ENCODE results near the gene ARMC10.
"Not testable (repeated sequence)": the region's sequence is repeated elsewhere in the genome, so short reads cannot be mapped to it uniquely, and the experiment has no call there.

Gene ARMC10

DNA sequence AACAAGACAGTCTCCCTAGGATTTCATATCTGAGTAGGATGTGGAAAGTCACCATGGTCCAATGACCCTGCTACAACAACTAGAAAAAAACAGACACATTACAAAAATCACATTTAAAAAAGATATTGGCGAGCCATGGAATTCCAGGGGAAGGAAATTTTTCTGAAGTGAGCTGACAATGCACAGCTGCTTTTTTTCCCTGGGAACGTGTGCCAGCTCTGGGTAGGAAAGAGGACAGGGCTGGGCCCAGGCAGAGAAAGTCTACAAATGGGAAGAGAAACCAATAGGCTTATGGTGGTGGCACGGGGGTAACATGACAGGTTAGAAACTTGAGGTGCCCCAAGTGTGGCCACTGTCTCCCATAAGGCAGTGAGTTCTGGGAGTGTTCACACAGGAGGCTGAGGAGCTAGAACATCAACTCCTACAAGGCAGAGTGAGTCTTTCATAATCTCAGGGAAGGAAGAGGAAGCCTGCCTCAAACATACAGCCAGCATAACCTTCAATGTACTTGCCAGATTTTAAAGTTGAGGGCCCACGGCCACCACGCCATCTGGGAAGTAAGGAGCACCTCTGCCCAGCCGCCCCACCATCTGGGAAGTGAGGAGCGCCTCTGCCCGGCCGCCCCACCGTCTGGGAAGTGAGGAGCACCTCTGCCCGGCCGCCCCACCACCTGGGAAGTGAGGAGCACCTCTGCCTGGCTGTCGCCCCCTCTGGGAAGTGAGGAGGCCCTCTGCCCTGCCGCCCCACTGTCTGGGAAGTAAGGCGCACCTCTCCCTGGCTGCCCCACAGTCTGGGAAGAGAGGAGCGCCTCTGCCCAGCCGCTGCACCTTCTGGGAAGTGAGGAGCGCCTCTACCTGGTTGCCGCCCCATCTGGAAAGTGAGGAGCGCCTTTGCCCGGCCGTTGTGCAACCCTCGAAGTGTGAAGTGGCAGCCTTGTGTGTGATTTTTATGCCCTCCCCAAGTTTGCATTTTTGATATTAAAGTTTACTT, 6.2 kb upstream of the ARMC10 start:
- DNase-seq (ENCODE audit: low read depth), result no peak
- TF ChIP-seq, protein P1, sequence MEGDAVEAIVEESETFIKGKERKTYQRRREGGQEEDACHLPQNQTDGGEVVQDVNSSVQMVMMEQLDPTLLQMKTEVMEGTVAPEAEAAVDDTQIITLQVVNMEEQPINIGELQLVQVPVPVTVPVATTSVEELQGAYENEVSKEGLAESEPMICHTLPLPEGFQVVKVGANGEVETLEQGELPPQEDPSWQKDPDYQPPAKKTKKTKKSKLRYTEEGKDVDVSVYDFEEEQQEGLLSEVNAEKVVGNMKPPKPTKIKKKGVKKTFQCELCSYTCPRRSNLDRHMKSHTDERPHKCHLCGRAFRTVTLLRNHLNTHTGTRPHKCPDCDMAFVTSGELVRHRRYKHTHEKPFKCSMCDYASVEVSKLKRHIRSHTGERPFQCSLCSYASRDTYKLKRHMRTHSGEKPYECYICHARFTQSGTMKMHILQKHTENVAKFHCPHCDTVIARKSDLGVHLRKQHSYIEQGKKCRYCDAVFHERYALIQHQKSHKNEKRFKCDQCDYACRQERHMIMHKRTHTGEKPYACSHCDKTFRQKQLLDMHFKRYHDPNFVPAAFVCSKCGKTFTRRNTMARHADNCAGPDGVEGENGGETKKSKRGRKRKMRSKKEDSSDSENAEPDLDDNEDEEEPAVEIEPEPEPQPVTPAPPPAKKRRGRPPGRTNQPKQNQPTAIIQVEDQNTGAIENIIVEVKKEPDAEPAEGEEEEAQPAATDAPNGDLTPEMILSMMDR (conservative IDR thresholded peaks at IDR 0.05; ENCODE audit: low read length), result no peak
- H3K4me3 ChIP-seq (ENCODE audit: low read length), result no peak overlapping the region

DNA sequence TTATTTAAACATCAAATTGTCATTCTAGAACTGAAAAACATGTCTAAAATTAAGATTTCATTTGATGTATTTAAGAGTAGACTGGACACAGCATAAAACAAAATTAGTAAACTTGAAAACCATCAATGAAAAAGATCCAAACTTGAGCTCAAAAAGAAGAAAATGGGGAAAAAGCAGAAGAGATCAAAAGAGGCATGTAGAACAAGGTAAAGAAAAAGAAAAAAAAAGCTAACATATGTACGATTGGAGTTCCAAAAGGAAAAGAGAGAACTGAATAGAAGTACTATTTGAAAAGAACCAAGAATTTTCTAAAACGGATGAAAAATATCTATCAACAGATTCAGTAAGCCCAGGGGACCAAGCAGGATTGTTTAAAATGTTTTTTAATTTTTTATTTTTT, 3.9 kb upstream of the ARMC10 start:
- no peak for DNase-seq (ENCODE audit: low read depth)
- TF ChIP-seq, protein P1 (conservative IDR thresholded peaks at IDR 0.05; ENCODE audit: low read length), result no peak
- no peak overlapping the region for H3K4me3 ChIP-seq (ENCODE audit: low read length)

DNA sequence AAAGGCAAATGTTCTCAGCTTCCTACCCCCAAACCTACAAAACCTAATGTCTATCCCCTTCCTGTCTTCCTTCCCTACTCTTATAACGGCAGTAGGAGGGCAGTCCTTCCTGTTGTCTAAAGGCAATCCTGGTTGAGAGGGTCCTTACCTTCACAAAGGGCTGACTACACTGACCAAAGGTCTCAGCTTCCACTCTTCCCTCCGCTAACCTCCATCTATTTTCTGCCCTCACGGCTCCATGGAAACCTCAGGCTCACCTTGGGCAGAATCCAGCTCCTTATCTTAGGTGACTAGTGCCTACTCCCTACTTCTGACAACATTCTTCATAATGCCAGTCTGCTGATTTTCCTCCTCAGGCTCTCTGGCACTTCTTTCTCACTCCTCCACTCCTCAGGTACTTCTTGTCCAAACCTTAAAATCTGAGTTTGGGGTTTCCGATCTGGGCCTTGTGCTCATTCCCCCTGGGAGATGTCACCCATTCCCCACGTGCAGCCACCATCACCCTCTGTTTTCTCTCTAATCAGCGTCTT, 886 bp upstream of the ARMC10 start:
- TF ChIP-seq, protein P1 (conservative IDR thresholded peaks at IDR 0.05; ENCODE audit: low read length), result no peak
- H3K4me3 ChIP-seq (ENCODE audit: low read length), result peak overlapping the region; percentile 96
- DNase-seq (ENCODE audit: low read depth), result peak; percentile 10

DNA sequence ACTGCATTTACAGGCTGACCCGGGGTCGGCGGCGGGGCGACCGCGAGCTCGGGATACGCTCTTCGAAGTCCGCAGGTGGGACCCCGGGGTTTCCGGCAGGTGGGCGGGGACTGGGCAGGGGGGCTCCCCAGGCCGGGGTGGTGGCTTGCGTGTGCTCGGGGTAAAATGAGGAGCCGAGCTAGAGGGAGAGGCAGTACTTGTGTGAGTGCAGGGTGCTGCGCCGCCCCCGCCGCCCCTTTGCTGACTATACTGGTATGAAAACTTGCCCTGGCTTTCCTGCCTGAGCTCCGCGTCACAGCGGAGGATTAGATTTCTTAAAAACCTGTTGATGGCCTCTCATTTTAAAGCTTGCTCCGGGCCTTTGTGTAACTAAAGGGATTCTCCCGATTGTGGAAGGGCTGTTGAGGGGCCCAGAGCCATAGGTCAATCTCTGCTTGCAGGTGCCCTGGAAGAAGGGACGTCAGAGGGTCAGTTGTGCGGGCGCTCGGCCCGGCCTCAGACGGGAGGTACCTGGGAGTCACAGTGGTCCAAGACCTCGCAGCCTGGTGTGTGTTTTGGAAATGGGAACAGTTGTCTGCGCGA, 488 bp downstream of the ARMC10 start:
- DNase-seq (ENCODE audit: low read depth), result peak; percentile 46
- TF ChIP-seq, protein P1 (conservative IDR thresholded peaks at IDR 0.05; ENCODE audit: low read length), result no peak
- H3K4me3 ChIP-seq (ENCODE audit: low read length), result peak overlapping the region; percentile 96

DNA sequence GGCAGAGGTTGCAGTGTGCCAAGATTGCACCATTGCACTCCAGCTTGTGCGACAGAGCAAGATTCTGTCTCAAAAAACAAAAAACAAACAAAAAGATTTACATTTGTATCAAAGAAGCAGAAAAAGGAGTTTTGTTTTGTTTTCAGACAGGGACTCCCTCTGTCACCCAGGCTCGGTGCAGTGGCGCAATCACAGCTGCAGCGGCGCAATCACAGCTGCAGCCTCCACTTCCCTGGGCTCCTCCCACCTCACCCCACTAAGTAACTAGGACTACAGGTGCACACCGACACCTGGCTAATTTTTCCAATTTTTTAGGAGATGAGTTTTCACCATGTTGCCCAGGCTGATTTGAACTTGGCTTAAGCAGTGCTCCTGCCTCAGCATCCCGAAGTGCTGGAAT, 1.8 kb downstream of the ARMC10 start:
- TF ChIP-seq, protein P1 (conservative IDR thresholded peaks at IDR 0.05; ENCODE audit: low read length), result no peak
- H3K4me3 ChIP-seq (ENCODE audit: low read length), result no peak overlapping the region
- DNase-seq (ENCODE audit: low read depth), result no peak

DNA sequence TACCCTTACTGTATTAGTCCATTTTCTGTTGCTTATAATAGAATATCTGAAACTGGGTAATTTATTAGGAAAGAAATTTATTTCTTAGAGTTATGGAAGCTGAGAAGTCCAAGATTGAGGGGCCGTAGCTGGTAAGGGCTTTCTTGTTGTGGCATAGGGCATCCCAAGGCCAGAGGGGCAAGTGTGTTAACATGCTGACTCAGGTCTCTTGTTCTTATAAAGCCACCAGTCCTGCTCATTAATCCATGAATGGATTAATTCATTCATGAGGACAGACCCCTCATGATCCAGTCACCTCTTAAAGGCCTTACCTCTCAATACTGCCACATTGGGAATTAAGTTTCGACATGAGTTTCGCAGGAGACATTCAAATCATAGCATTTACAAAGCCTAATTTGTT, 2.4 kb downstream of the ARMC10 start:
- DNase-seq (ENCODE audit: low read depth), result no peak
- no peak overlapping the region for H3K4me3 ChIP-seq (ENCODE audit: low read length)
- TF ChIP-seq, protein P1 (conservative IDR thresholded peaks at IDR 0.05; ENCODE audit: low read length), result no peak

DNA sequence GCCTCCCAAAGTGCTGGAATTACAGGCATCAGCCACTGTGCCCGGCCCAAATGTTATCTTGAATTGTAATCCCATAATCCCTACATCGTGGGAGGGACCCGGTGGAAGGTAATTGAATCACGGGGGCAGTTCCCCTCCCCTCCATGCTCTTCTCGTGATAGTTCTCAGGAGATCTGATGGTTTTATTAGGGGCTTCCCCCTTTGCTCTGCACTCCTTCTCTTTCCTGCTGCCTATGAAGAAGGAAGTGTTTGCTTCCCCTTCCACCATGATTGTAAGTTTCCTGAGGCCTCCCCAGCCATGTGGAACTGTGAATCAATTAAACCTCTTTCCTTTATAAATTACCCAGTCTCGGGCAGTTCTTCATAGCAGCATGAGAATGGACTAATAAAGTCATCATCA, 3.3 kb downstream of the ARMC10 start:
- not testable (repeated sequence) for DNase-seq (ENCODE audit: low read depth); H3K4me3 ChIP-seq (ENCODE audit: low read length)

Measured in AG10803 (cell line).